Measurements from ENCODE around the gene RGS9. TPM values are rescaled to one million over a fixed set of nuclear protein-coding genes. Genes with fewer than 3 reads are reported as not detected.

The RGS9 gene
- total and polyA plus RNA-seq, 10 of the 15 experiments (the other 5 are each of a cell fraction or from before 2014, with no cell fraction given): 1.1 to 10.6 (median 5.6) TPM

DNA sequence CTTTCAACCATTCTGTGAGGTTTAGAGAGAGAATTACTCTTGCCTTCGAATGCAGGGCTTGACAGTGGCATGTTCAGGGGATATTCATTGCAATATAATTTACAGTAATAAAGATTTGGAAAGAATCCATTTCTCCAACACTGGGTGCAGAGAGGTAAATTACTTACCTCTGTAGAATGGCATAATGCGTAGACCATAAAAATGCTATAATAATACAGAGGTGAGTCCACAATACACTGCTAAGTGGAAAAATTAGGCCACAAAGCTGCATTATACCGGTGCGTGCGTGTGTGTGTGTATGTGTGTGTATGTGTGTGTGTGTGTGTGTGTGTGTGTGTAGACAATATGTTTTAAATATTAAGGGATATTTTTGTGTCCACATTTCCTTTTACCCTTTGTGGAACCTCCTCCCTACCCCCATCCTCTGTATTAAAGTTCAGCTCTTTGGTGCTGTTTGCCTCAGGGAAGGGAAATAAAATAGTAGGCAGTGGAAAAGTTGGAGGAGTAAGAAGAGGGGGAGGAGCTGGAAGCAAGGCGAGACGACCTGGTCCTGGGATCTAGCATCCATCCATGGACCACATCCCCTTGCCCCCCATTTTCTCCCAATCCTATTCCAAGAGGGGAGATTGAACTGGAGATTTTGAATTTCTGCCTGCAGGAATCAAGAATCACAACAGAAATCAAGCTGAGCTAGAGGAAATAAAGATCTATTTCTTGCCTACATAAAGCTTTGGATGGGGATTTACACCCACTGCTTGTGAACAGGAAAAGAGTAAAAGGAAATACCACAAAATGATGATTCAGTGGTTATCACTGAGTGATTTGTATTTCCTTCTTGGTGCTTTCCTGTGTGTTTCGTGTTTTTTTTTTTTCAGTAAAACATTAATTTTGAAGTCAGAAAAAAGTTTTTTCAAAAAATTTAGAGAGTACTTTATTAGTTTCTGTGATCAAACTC lies 124.8 kb downstream of the RGS9 start:
- intact Hi-C loops (cut with micrococcal nuclease; ENCODE audit: unreplicated experiment) (no loop called here), in situ Hi-C loops (cut with MboI) (no loop called here)
- no TSS peak for BruUV-seq (replicated peaks)
- H3K79me2 ChIP-seq (ENCODE audit: control insufficient read depth, insufficient read depth, low read length): no peaks in the 10 kb centered on the region
- no peak overlapping the region for H3K4me3 ChIP-seq
- no peaks in the 10 kb centered on the region for H3K36me3 ChIP-seq (ENCODE audit: control insufficient read depth in 2 of 2, insufficient read depth in 2 of 2, low read length in 1 of 2)
- H3K27me3 ChIP-seq (replicated peaks in 1 of 2; ENCODE audit: control insufficient read depth in 2 of 2, insufficient read depth in 2 of 2, low read length in 1 of 2): peaks cover 1 to 3% of the 10 kb centered on the region in 2 experiments; a peak in 2 of 4 replicates
- no peaks in the 10 kb centered on the region for H4K20me1 ChIP-seq (ENCODE audit: control insufficient read depth, insufficient read depth)
- H3K9ac ChIP-seq (ENCODE audit: control insufficient read depth, insufficient read depth, low read length): no peak overlapping the region
- TF ChIP-seq SIN3A (IDR thresholded peaks at IDR 0.05; ENCODE audit: low read depth, low read length) (no peak), RUNX3 (IDR thresholded peaks at IDR 0.05; ENCODE audit: low read length) (no peak), MXI1 (IDR thresholded peaks at IDR 0.05; ENCODE audit: low read depth, low read length) (no peak), YBX1 (IDR thresholded peaks at IDR 0.05) (no peak), POU2F2 (IDR thresholded peaks at IDR 0.05; ENCODE audit: borderline replicate concordance, low read depth, low read length) (no peak), WRNIP1 (IDR thresholded peaks at IDR 0.05; ENCODE audit: borderline replicate concordance, low read depth, low read length) (no peak), RELA (IDR thresholded peaks at IDR 0.05; ENCODE audit: borderline replicate concordance, partially characterized antibody) (no peak), ZNF207 (IDR thresholded peaks at IDR 0.05; ENCODE audit: borderline replicate concordance) (no peak), CHD4 (IDR thresholded peaks at IDR 0.05) (no peak), BRCA1 (IDR thresholded peaks at IDR 0.05; ENCODE audit: low read depth, low read length) (no peak), POLR2AphosphoS5 (IDR thresholded peaks at IDR 0.05; ENCODE audit: low read length) (no peak), NR2F1 (conservative IDR thresholded peaks at IDR 0.05) (no peak), CBX3 (IDR thresholded peaks at IDR 0.05; ENCODE audit: borderline replicate concordance, low read depth) (no peak), FOXM1 (IDR thresholded peaks at IDR 0.05; ENCODE audit: low read depth, low read length) (no peak), TARDBP (IDR thresholded peaks at IDR 0.05; ENCODE audit: borderline replicate concordance) (no peak), MEF2B (IDR thresholded peaks at IDR 0.05; ENCODE audit: partially characterized antibody, poor library complexity, severe bottlenecking) (no peak)
- TF ChIP-seq, protein P1, sequence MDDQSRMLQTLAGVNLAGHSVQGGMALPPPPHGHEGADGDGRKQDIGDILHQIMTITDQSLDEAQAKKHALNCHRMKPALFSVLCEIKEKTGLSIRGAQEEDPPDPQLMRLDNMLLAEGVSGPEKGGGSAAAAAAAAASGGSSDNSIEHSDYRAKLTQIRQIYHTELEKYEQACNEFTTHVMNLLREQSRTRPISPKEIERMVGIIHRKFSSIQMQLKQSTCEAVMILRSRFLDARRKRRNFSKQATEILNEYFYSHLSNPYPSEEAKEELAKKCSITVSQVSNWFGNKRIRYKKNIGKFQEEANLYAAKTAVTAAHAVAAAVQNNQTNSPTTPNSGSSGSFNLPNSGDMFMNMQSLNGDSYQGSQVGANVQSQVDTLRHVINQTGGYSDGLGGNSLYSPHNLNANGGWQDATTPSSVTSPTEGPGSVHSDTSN (IDR thresholded peaks at IDR 0.05; ENCODE audit: insufficient replicate concordance, low read depth, low read length): no peak
- H3K4me1 ChIP-seq (ENCODE audit: control insufficient read depth, insufficient read depth, low read length): no peaks in the 10 kb centered on the region
- ChIA-PET RAD21 (ENCODE audit: unreplicated experiment) (no interaction called here), POLR2A (no interaction called here), SMC1A (ENCODE audit: uncharacterized antibody, unreplicated experiment) (interaction anchor here (0.6 to 0.7 kb wide), 4 partner anchors 181 to 750 kb away, joined by 3 to 4 read pairs (median 3); no protein-coding TSS in a partner anchor), CTCF (interaction anchor here (0.5 kb wide), 1 partner anchor 18 kb away, joined by 3 read pairs; no protein-coding TSS in a partner anchor)
- FAIRE-seq (no peak), DNase-seq (ENCODE audit: low read depth, low spot score) (no peak), ATAC-seq (no peak)
- no peaks in the 10 kb centered on the region; the same call in 2 of the 3 replicates for H3K9me3 ChIP-seq (replicated peaks; ENCODE audit: control insufficient read depth, insufficient read depth, low read length)
- H3K27ac ChIP-seq (ENCODE audit: control insufficient read depth, insufficient read depth): no peak overlapping the region
- 42% methylated on average over 8 of the region's 8 CpGs for WGBS (ENCODE audit: insufficient coverage, insufficient replicate concordance, low lambda C conversion rate, missing lambda C conversion rate)
- no peak overlapping the region for H3K4me2 ChIP-seq (ENCODE audit: control insufficient read depth, insufficient read depth)
- H2AFZ ChIP-seq (ENCODE audit: control insufficient read depth, low read depth, low read length): no peak overlapping the region

All from GM12878 (cell line).